Chondrocyte (in vitro differentiated cells): Measurements from ENCODE around the gene ADCY7. TPM values are rescaled to one million over a fixed set of nuclear protein-coding genes. Genes with fewer than 3 reads are reported as not detected.
A peak's percentile ranks its signal among the peaks of the same experiment; 100 is the strongest.

Experiments used
- DNase-seq: peaks from one replicate; pipeline ENCODE4 v3.0.0; 2021; ENCODE audit warnings: mixed read lengths, low spot score
- H3K27ac Mint-ChIP-seq: one replicate; pipeline ENCODE4 v1.8.0; 2021; ENCODE audit warnings: mild to moderate bottlenecking, moderate library complexity, mixed read lengths; ENCODE audit not compliant: unreplicated experiment
- H3K27me3 Mint-ChIP-seq: 2 replicates; pipeline ENCODE4 v1.8.0; 2021; ENCODE audit warnings: low read depth, mixed read lengths
- H3K36me3 Mint-ChIP-seq: 2 replicates; pipeline ENCODE4 v1.8.0; 2021; ENCODE audit warnings: low read depth, mixed read lengths
- H3K4me1 Mint-ChIP-seq: 2 replicates; pipeline ENCODE4 v1.8.0; 2021; ENCODE audit warnings: low read depth, mild to moderate bottlenecking, mixed read lengths
- H3K4me3 Mint-ChIP-seq: one replicate; pipeline ENCODE4 v1.8.0; 2021; ENCODE audit warnings: mild to moderate bottlenecking, moderate library complexity, mixed read lengths; ENCODE audit not compliant: unreplicated experiment
- H3K9me3 Mint-ChIP-seq: 2 replicates; pipeline ENCODE4 v1.8.0; 2021; ENCODE audit warnings: low read depth, mixed read lengths
- total RNA-seq: library from RNA; stranded (reverse); gene quantifications from 3 replicates; pipeline ENCODE4 v1.2.1, GENCODE V29; 2021
- TF ChIP-seq, protein P1 (sequence below): fragments of 200-600 bp; sonication (generic); IDR thresholded peaks from 2 replicates; pipeline ENCODE4 v1.5.0; 2021; ENCODE audit warnings: antibody characterized with exemption, mild to moderate bottlenecking, moderate library complexity

Gene ADCY7
- total RNA-seq, 1 donor from 2014 or later, result 9.1 TPM

DNA sequence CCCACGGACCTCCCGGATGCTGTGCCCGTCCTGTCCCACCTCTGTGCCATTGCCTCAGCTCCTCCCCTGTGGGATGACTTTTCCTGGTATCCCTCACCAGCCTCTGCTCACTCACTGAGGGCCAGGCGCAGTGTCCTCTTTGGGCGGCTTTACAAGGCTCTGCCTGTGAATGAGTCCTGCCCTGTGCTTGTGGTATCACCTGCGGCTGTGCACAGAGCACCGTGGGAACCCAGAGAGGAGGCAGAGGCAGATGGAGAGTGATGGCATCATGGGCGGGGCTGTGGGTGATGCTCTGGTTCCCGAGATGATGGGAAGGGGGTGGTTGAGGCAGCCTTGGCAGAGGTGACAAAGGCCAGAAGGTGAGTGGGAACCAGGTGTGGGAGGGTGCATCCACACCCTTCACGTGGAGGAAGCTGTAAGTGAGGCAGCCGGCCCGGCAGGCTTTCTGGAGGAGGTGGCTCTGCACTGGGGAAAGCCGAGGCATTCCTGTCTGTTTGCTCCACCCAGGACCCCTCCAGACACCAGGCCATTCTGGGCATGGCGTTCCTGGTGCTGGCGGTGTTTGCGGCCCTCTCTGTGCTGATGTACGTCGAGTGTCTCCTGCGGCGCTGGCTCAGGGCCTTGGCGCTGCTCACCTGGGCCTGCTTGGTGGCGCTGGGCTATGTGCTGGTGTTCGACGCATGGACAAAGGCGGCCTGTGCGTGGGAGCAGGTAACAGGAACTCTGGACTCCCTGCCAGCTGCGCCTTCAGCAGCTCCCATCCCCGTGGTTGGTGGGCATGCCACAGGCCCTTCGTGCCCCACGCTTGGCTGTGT is 23.8 kb downstream of the ADCY7 start:
- H3K4me1 Mint-ChIP-seq, result no peaks in the 10 kb centered on the region
- no peaks in the 10 kb centered on the region for H3K27me3 Mint-ChIP-seq
- H3K4me3 Mint-ChIP-seq, result no peak overlapping the region
- TF ChIP-seq, protein P1, sequence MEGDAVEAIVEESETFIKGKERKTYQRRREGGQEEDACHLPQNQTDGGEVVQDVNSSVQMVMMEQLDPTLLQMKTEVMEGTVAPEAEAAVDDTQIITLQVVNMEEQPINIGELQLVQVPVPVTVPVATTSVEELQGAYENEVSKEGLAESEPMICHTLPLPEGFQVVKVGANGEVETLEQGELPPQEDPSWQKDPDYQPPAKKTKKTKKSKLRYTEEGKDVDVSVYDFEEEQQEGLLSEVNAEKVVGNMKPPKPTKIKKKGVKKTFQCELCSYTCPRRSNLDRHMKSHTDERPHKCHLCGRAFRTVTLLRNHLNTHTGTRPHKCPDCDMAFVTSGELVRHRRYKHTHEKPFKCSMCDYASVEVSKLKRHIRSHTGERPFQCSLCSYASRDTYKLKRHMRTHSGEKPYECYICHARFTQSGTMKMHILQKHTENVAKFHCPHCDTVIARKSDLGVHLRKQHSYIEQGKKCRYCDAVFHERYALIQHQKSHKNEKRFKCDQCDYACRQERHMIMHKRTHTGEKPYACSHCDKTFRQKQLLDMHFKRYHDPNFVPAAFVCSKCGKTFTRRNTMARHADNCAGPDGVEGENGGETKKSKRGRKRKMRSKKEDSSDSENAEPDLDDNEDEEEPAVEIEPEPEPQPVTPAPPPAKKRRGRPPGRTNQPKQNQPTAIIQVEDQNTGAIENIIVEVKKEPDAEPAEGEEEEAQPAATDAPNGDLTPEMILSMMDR, result no peak
- peaks cover 3% of the 10 kb centered on the region for H3K9me3 Mint-ChIP-seq
- no peak overlapping the region for H3K27ac Mint-ChIP-seq
- peaks cover 2% of the 10 kb centered on the region for H3K36me3 Mint-ChIP-seq
- DNase-seq, result no peak

DNA sequence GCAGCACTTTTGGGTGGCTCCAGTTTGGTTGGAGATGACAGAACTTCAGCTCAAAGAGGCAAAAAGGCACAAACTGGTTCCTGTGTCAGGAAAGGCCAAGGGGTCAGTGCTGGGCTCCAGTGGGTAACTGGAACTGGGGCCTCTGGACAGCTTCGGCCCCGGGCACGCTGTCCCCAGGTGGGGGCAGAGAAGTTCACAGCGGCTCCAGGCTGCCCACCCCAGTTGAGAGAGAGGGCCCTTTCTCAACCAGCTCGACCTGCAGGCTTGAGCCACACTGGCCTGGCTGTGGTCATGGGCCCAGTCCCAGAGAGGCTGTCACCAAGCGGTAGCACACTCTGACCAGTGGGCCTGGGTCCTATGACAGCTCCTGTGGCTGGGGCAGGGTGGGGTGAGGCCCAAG is 24.5 kb downstream of the ADCY7 start:
- TF ChIP-seq, protein P1, result no peak
- Mint-ChIP-seq H3K9me3 (peaks cover 3% of the 10 kb centered on the region), H3K27ac (no peak overlapping the region), H3K4me3 (no peak overlapping the region), H3K27me3 (no peaks in the 10 kb centered on the region), H3K4me1 (no peaks in the 10 kb centered on the region), H3K36me3 (peaks cover 2% of the 10 kb centered on the region)
- no peak for DNase-seq

DNA sequence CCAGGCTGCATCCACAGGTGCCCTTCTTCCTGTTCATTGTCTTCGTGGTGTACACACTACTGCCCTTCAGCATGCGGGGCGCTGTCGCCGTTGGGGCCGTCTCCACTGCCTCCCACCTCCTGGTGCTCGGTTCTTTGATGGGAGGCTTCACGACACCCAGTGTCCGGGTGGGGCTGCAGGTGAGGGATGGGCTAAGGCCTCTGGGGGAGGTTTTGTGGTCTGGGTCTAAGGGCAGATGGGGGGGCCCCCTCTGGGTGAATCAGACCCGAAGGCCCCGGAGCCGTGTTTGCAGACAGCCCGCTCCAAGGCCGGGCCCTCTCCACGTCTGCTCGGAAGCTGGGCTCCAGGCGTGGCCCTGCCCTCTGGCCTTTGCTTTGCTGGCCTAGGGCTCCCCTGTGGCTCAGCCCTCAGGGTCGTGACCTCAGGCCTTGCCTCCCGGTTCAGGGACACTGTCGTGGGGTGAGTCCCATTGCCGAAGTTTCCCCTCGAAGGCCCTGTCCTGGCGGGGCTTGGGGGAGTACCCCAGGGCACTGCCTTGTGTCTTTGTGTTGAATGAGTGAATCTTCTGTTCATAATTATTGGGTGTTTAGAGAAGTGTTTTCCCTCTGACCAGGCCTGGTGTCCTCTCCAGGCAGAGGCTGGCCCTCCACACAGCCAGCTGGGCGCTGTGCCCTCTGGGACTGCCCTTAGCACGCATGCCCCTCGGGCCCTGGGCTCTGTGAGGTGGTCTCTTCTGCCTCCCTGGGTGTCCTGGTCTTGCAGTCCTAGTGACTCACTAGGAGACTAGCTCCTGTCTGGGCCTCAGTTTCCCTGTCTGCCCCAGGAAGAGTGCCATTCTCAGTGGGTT is 25.6 kb downstream of the ADCY7 start:
- TF ChIP-seq, protein P1, result no peak
- no peak for DNase-seq
- H3K36me3 Mint-ChIP-seq, result no peaks in the 10 kb centered on the region
- H3K9me3 Mint-ChIP-seq, result no peaks in the 10 kb centered on the region
- H3K27me3 Mint-ChIP-seq, result no peaks in the 10 kb centered on the region
- H3K4me1 Mint-ChIP-seq, result no peaks in the 10 kb centered on the region
- no peak overlapping the region for H3K27ac Mint-ChIP-seq
- no peak overlapping the region for H3K4me3 Mint-ChIP-seq

DNA sequence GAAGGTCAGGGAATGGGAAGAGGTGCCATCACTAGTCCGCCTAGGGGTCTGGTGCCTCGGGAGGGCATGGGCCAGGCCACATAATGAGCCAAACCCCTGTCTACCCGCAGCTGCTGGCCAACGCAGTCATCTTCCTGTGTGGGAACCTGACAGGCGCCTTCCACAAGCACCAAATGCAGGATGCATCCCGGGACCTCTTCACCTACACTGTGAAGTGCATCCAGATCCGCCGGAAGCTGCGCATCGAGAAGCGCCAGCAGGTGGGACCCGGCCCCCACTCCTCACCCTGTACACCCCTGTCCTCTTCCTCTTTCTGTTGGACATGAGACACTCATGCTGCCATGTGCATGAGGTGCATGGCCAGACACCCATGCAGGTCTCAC is 26.2 kb downstream of the ADCY7 start:
- DNase-seq, result peak; percentile 90
- no peaks in the 10 kb centered on the region for H3K9me3 Mint-ChIP-seq
- H3K4me1 Mint-ChIP-seq, result no peaks in the 10 kb centered on the region
- no peaks in the 10 kb centered on the region for H3K27me3 Mint-ChIP-seq
- TF ChIP-seq, protein P1, result no peak
- no peak overlapping the region for H3K4me3 Mint-ChIP-seq
- no peak overlapping the region for H3K27ac Mint-ChIP-seq
- no peaks in the 10 kb centered on the region for H3K36me3 Mint-ChIP-seq

DNA sequence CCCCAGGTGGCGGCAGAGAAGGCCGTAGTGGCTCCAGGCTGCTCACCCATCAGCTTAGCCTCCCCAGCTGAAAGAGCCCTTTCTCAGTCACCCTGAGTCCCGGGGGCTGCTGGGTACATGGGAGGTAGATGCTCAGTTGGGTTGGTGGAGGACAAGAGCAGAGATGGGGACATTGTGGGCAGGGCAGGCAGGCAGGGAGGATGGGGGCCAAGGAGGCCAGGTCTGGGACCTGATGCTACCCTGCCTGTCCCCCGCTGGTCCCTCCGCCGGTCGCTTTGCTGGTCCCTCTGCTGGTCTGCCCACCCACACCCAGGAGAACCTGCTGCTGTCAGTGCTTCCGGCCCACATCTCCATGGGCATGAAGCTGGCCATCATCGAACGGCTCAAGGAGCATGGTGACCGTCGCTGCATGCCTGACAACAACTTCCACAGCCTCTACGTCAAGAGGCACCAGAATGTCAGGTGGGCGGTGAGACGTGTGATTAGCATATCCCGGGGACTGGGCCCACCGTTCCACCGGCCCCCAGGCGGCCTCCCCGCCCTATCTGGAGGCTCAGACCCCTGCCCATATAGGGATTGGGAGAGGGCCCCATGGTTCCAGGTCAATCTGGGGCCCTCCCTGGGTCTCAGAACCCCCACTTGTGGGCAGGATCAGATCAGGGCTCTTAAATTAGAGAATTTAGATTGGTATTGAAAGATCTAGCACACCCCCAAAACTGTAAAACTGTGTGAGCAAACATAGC is 26.9 kb downstream of the ADCY7 start:
- TF ChIP-seq, protein P1, result no peak
- DNase-seq, result peak; percentile 57
- no peaks in the 10 kb centered on the region for H3K9me3 Mint-ChIP-seq
- H3K4me1 Mint-ChIP-seq, result no peaks in the 10 kb centered on the region
- no peak overlapping the region for H3K4me3 Mint-ChIP-seq
- no peak overlapping the region for H3K27ac Mint-ChIP-seq
- H3K36me3 Mint-ChIP-seq, result no peaks in the 10 kb centered on the region
- no peaks in the 10 kb centered on the region for H3K27me3 Mint-ChIP-seq
